Measurements from ENCODE around the gene UNC13A.

DNA sequence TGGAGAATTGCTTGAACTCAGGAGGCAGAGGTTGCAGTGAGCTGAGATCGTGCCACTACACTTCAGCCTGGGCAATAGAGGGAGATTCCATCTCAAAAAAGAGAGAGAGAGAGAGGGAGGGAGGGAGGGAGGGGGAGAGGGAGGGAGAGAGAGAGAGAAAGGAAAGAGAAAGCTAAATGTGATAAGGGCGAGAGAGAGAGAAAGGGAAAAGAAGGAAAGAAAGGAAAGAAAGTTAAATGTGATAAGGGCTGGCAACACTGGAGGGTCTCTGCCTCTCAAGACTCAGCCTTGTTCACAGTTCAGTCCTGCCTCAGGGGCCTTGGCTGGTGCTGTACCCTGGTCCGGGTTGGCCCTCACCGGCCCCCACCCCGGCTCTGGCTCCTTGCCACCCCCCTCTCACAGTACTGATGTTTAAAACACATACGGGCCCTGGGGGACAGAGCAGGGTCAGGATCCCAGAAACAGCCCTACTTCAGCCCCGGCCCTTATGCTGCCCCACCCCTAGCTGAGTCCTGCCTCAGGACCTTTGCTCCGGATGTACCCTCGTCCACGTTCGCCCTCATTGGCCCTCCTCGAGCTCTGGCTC, 34.6 kb upstream of the UNC13A start:
- TF ChIP-seq, protein P1, sequence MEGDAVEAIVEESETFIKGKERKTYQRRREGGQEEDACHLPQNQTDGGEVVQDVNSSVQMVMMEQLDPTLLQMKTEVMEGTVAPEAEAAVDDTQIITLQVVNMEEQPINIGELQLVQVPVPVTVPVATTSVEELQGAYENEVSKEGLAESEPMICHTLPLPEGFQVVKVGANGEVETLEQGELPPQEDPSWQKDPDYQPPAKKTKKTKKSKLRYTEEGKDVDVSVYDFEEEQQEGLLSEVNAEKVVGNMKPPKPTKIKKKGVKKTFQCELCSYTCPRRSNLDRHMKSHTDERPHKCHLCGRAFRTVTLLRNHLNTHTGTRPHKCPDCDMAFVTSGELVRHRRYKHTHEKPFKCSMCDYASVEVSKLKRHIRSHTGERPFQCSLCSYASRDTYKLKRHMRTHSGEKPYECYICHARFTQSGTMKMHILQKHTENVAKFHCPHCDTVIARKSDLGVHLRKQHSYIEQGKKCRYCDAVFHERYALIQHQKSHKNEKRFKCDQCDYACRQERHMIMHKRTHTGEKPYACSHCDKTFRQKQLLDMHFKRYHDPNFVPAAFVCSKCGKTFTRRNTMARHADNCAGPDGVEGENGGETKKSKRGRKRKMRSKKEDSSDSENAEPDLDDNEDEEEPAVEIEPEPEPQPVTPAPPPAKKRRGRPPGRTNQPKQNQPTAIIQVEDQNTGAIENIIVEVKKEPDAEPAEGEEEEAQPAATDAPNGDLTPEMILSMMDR (IDR thresholded peaks at IDR 0.05), result no peak
- no peak for TF ChIP-seq POLR2A (IDR thresholded peaks at IDR 0.05)
